ENCODE data around the gene RASA4. TPM values are rescaled to one million over a fixed set of nuclear protein-coding genes. Genes with fewer than 3 reads are reported as not detected.
"Not testable (repeated sequence)": the region's sequence is repeated elsewhere in the genome, so short reads cannot be mapped to it uniquely, and the experiment has no call there.

The RASA4 gene
- total and polyA plus RNA-seq, 9 of the 15 experiments (the other 6 are each of a cell fraction or from before 2014, with no cell fraction given) = 0.36 to 10.9 (median 2.8) TPM

- FAIRE-seq; H3K4me3 ChIP-seq; ATAC-seq; H3K9ac ChIP-seq (ENCODE audit: insufficient read depth in 1 of 2, low read depth in 2 of 2, low read length in 2 of 2); H2AFZ ChIP-seq (ENCODE audit: low read depth, low read length); POLR2A ChIA-PET; H3K79me2 ChIP-seq (ENCODE audit: control insufficient read depth, insufficient read depth, low read length); DNase-seq (ENCODE audit: extremely low read depth in 1 of 4, low spot score in 3 of 4); H3K9me3 ChIP-seq (replicated peaks; ENCODE audit: control insufficient read depth, insufficient read depth, low read depth, low read length); intact Hi-C loops (cut with micrococcal nuclease); H3K9me1 ChIP-seq (ENCODE audit: control insufficient read depth, insufficient read depth, low read length); H3K4me1 ChIP-seq (replicated peaks in 1 of 2; ENCODE audit: control insufficient read depth in 2 of 2, insufficient read depth in 2 of 2, low read length in 2 of 2); H3K27me3 ChIP-seq (ENCODE audit: control insufficient read depth in 2 of 2, insufficient read depth in 2 of 2, low read length in 2 of 2); H3K36me3 ChIP-seq (ENCODE audit: control insufficient read depth, insufficient read depth, low read length); CTCF ChIA-PET (ENCODE audit: low intra/inter-chr PET ratio); H3K27ac ChIP-seq (ENCODE audit: extremely low read depth, low read depth, low read length); H4K20me1 ChIP-seq (replicated peaks; ENCODE audit: control insufficient read depth, insufficient read depth, low read length); BruUV-seq (replicated peaks); H3K4me2 ChIP-seq (ENCODE audit: insufficient read depth, low read length): not testable (repeated sequence)
- 0% methylated on average over 1 of the region's 2 CpGs for WGBS (ENCODE audit: insufficient coverage, low coverage, missing lambda C conversion rate)
- in situ Hi-C loops (cut with MboI) = loop anchor here (5.0 kb wide), 1 partner anchor 92 kb away; the partner anchor contains the start of gene RASA4
Observed at GRCh38 chr7:102524803-102525202, 91.8 kb downstream of the RASA4 start.

Small RNAs within 50 kb of the gene (small RNA-seq; reads per million reads assigned to genes)
- gene UPK3BL1 = not detected

Other genes starting within 250 kb of the RASA4 start
Only the 7 nearest of the 13 such genes appear.
- 0.73 and 1.8 TPM in 2 replicates for gene RASA4B, start 99.0 kb downstream of the RASA4 start, total RNA-seq (2014; rRNA removed)
- gene RASA4B, start 99.0 kb downstream of the RASA4 start, total RNA-seq (2014; rRNA removed; fragmentation: Illumina TruSeq; extraction: Trizol) = 0.19 and 0.69 TPM in 2 replicates
- gene RASA4B, start 99.0 kb downstream of the RASA4 start, total RNA-seq (2015; rRNA removed; fragmentation: Illumina TruSeq; extraction: Trizol) = 0.94 and 1.4 TPM in 2 replicates
- gene RASA4B, start 99.0 kb downstream of the RASA4 start, total RNA-seq (2021) = 2.9 and 3.5 TPM in 2 replicates
- 1.5 and 3.3 TPM in 2 replicates for gene RASA4B, start 99.0 kb downstream of the RASA4 start, polyA plus RNA-seq (2011; rRNA removed)
- 1.5 and 2.6 TPM in 2 replicates for gene RASA4B, start 99.0 kb downstream of the RASA4 start, polyA plus RNA-seq (2014; fragmentation: Illumina TruSeq; extraction: Trizol)
- gene RASA4B, start 99.0 kb downstream of the RASA4 start, polyA plus RNA-seq (2014; fragmentation: Nextera tagmentation; extraction: Ambion mirVana) = under 1 TPM in 1 of 2 experiments, not detected in 1; 0.01 TPM
- gene RASA4B, start 99.0 kb downstream of the RASA4 start, polyA plus RNA-seq (2014; rRNA removed) = 2.4 and 2.5 TPM in 2 replicates
- gene UPK3BL2, start 73.1 kb downstream of the RASA4 start, total RNA-seq (2014; rRNA removed) = 5.6 and 9.1 TPM in 2 replicates
- 3.4 and 3.7 TPM in 2 replicates for gene UPK3BL2, start 73.1 kb downstream of the RASA4 start, total RNA-seq (2014; rRNA removed; fragmentation: Illumina TruSeq; extraction: Trizol)
- 7.7 and 7.8 TPM in 2 replicates for gene UPK3BL2, start 73.1 kb downstream of the RASA4 start, total RNA-seq (2015; rRNA removed; fragmentation: Illumina TruSeq; extraction: Trizol)
- 17.0 and 17.6 TPM in 2 replicates for gene UPK3BL2, start 73.1 kb downstream of the RASA4 start, total RNA-seq (2021)
- gene UPK3BL2, start 73.1 kb downstream of the RASA4 start, polyA plus RNA-seq (2011; rRNA removed) = 6.0 and 9.1 TPM in 2 replicates
- 7.9 and 11.4 TPM in 2 replicates for gene UPK3BL2, start 73.1 kb downstream of the RASA4 start, polyA plus RNA-seq (2014; fragmentation: Illumina TruSeq; extraction: Trizol)
- under 1 TPM in 1 of 2 experiments, not detected in 1; 0.77 TPM for gene UPK3BL2, start 73.1 kb downstream of the RASA4 start, polyA plus RNA-seq (2014; fragmentation: Nextera tagmentation; extraction: Ambion mirVana)
- gene UPK3BL2, start 73.1 kb downstream of the RASA4 start, polyA plus RNA-seq (2014; rRNA removed) = 24.8 and 26.1 TPM in 2 replicates
- gene SPDYE2, start 65.5 kb downstream of the RASA4 start, total RNA-seq (2014; rRNA removed) = not detected in 2 replicates
- gene SPDYE2, start 65.5 kb downstream of the RASA4 start, total RNA-seq (2014; rRNA removed; fragmentation: Illumina TruSeq; extraction: Trizol) = not detected in 2 replicates
- gene SPDYE2, start 65.5 kb downstream of the RASA4 start, total RNA-seq (2015; rRNA removed; fragmentation: Illumina TruSeq; extraction: Trizol) = not detected in 2 replicates
- gene SPDYE2, start 65.5 kb downstream of the RASA4 start, total RNA-seq (2021) = not detected in 2 replicates
- gene SPDYE2, start 65.5 kb downstream of the RASA4 start, polyA plus RNA-seq (2011; rRNA removed) = not detected in 2 replicates
- not detected in 2 replicates for gene SPDYE2, start 65.5 kb downstream of the RASA4 start, polyA plus RNA-seq (2014; fragmentation: Illumina TruSeq; extraction: Trizol)
- gene SPDYE2, start 65.5 kb downstream of the RASA4 start, polyA plus RNA-seq (2014; fragmentation: Nextera tagmentation; extraction: Ambion mirVana) = under 1 TPM; 0.34 to 0.76 TPM
- gene SPDYE2, start 65.5 kb downstream of the RASA4 start, polyA plus RNA-seq (2014; rRNA removed) = not detected in 2 replicates
- gene POLR2J3, start 44.2 kb downstream of the RASA4 start, total RNA-seq (2014; rRNA removed) = 30.9 and 39.3 TPM in 2 replicates
- 112 and 146 TPM in 2 replicates for gene POLR2J3, start 44.2 kb downstream of the RASA4 start, total RNA-seq (2014; rRNA removed; fragmentation: Illumina TruSeq; extraction: Trizol)
- 121 and 126 TPM in 2 replicates for gene POLR2J3, start 44.2 kb downstream of the RASA4 start, total RNA-seq (2015; rRNA removed; fragmentation: Illumina TruSeq; extraction: Trizol)
- gene POLR2J3, start 44.2 kb downstream of the RASA4 start, total RNA-seq (2021) = 35.4 and 35.5 TPM in 2 replicates
- gene POLR2J3, start 44.2 kb downstream of the RASA4 start, polyA plus RNA-seq (2011; rRNA removed) = 58.5 and 107 TPM in 2 replicates
- gene POLR2J3, start 44.2 kb downstream of the RASA4 start, polyA plus RNA-seq (2014; fragmentation: Illumina TruSeq; extraction: Trizol) = 114 and 170 TPM in 2 replicates
- 10 to 100 TPM; 59.6 to 62.9 TPM for gene POLR2J3, start 44.2 kb downstream of the RASA4 start, polyA plus RNA-seq (2014; fragmentation: Nextera tagmentation; extraction: Ambion mirVana)
- gene POLR2J3, start 44.2 kb downstream of the RASA4 start, polyA plus RNA-seq (2014; rRNA removed) = 38.5 and 44.8 TPM in 2 replicates
- 14.0 and 23.2 TPM in 2 replicates for gene UPK3BL1, start 26.0 kb upstream of the RASA4 start, total RNA-seq (2014; rRNA removed)
- 9.9 and 13.1 TPM in 2 replicates for gene UPK3BL1, start 26.0 kb upstream of the RASA4 start, total RNA-seq (2014; rRNA removed; fragmentation: Illumina TruSeq; extraction: Trizol)
- gene UPK3BL1, start 26.0 kb upstream of the RASA4 start, total RNA-seq (2015; rRNA removed; fragmentation: Illumina TruSeq; extraction: Trizol) = 21.7 and 23.5 TPM in 2 replicates
- 18.8 and 19.3 TPM in 2 replicates for gene UPK3BL1, start 26.0 kb upstream of the RASA4 start, total RNA-seq (2021)
- 20.9 and 23.9 TPM in 2 replicates for gene UPK3BL1, start 26.0 kb upstream of the RASA4 start, polyA plus RNA-seq (2011; rRNA removed)
- 15.6 and 20.9 TPM in 2 replicates for gene UPK3BL1, start 26.0 kb upstream of the RASA4 start, polyA plus RNA-seq (2014; fragmentation: Illumina TruSeq; extraction: Trizol)
- gene UPK3BL1, start 26.0 kb upstream of the RASA4 start, polyA plus RNA-seq (2014; fragmentation: Nextera tagmentation; extraction: Ambion mirVana) = 1 to 10 TPM; 3.9 to 7.5 TPM
- 27.8 and 36.3 TPM in 2 replicates for gene UPK3BL1, start 26.0 kb upstream of the RASA4 start, polyA plus RNA-seq (2014; rRNA removed)
- gene SPDYE2B, start 33.6 kb upstream of the RASA4 start, total RNA-seq (2014; rRNA removed) = not detected in 2 replicates
- not detected in 2 replicates for gene SPDYE2B, start 33.6 kb upstream of the RASA4 start, total RNA-seq (2014; rRNA removed; fragmentation: Illumina TruSeq; extraction: Trizol)
- gene SPDYE2B, start 33.6 kb upstream of the RASA4 start, total RNA-seq (2015; rRNA removed; fragmentation: Illumina TruSeq; extraction: Trizol) = not detected in 2 replicates
- gene SPDYE2B, start 33.6 kb upstream of the RASA4 start, total RNA-seq (2021) = not detected in 2 replicates
- gene SPDYE2B, start 33.6 kb upstream of the RASA4 start, polyA plus RNA-seq (2011; rRNA removed) = not detected in 2 replicates
- gene SPDYE2B, start 33.6 kb upstream of the RASA4 start, polyA plus RNA-seq (2014; fragmentation: Illumina TruSeq; extraction: Trizol) = not detected in 2 replicates
- not detected for gene SPDYE2B, start 33.6 kb upstream of the RASA4 start, polyA plus RNA-seq (2014; fragmentation: Nextera tagmentation; extraction: Ambion mirVana)
- gene SPDYE2B, start 33.6 kb upstream of the RASA4 start, polyA plus RNA-seq (2014; rRNA removed) = not detected in 2 replicates
- gene POLR2J2, start 54.9 kb upstream of the RASA4 start, total RNA-seq (2014; rRNA removed) = 1.4 and 3.3 TPM in 2 replicates
- gene POLR2J2, start 54.9 kb upstream of the RASA4 start, total RNA-seq (2014; rRNA removed; fragmentation: Illumina TruSeq; extraction: Trizol) = 5.2 and 5.8 TPM in 2 replicates
- gene POLR2J2, start 54.9 kb upstream of the RASA4 start, total RNA-seq (2015; rRNA removed; fragmentation: Illumina TruSeq; extraction: Trizol) = 5.5 and 6.3 TPM in 2 replicates
- 11.6 and 13.6 TPM in 2 replicates for gene POLR2J2, start 54.9 kb upstream of the RASA4 start, total RNA-seq (2021)
- 6.3 and 6.8 TPM in 2 replicates for gene POLR2J2, start 54.9 kb upstream of the RASA4 start, polyA plus RNA-seq (2011; rRNA removed)
- gene POLR2J2, start 54.9 kb upstream of the RASA4 start, polyA plus RNA-seq (2014; fragmentation: Illumina TruSeq; extraction: Trizol) = 1.9 and 2.3 TPM in 2 replicates
- 1 to 10 TPM in 1 of 2 experiments, under 1 TPM in 1; 0.80 to 1.5 TPM for gene POLR2J2, start 54.9 kb upstream of the RASA4 start, polyA plus RNA-seq (2014; fragmentation: Nextera tagmentation; extraction: Ambion mirVana)
- 6.1 and 6.7 TPM in 2 replicates for gene POLR2J2, start 54.9 kb upstream of the RASA4 start, polyA plus RNA-seq (2014; rRNA removed)

All from K562 (cell line).